Astrocyte (in vitro differentiated cells and primary cell): Measurements from ENCODE around the gene PLGRKT.

ENCODE experiments used
- CTCF ChIP-seq: IDR thresholded peaks from 2 replicates; pipeline ENCODE4 v1.5.1; 2011; ENCODE audit warnings: low read depth, mild to moderate bottlenecking, inconsistent platforms, low read length, moderate library complexity; ENCODE audit not compliant: insufficient read depth
- EZH2 ChIP-seq: IDR thresholded peaks from 2 replicates; pipeline ENCODE4 v1.6.1; 2012; ENCODE audit warnings: mild to moderate bottlenecking, low read length, inconsistent platforms; ENCODE audit not compliant: insufficient read depth

- TF ChIP-seq CTCF = no peak
- no peak for TF ChIP-seq EZH2
These were observed 29.1 kb downstream of the PLGRKT start for GRCh38 chr9:5408596-5408995.
